Sigmoid colon (tissue), 3 donors: ENCODE measurements around the gene COL5A2.

Experiments
- POLR2A ChIP-seq, 2 donors: fragments of 450-650 bp; IDR thresholded peaks; one replicate each; pipeline ENCODE4 v1.6.1; 2016; ENCODE audit warnings: antibody characterized with exemption in 2 of 2, mild to moderate bottlenecking in 2 of 2, moderate library complexity in 2 of 2
- TF ChIP-seq, protein P1 (sequence below), 4 experiments: fragments of 450-650 bp in 3 of 4; fragments of 200-600 bp in 1 of 4; IDR thresholded peaks; one replicate each; pipeline ENCODE4 v1.5.1; 2016 to 2019; ENCODE audit warnings: antibody characterized with exemption in 4 of 4, mild to moderate bottlenecking in 3 of 4, moderate library complexity in 2 of 4

DNA sequence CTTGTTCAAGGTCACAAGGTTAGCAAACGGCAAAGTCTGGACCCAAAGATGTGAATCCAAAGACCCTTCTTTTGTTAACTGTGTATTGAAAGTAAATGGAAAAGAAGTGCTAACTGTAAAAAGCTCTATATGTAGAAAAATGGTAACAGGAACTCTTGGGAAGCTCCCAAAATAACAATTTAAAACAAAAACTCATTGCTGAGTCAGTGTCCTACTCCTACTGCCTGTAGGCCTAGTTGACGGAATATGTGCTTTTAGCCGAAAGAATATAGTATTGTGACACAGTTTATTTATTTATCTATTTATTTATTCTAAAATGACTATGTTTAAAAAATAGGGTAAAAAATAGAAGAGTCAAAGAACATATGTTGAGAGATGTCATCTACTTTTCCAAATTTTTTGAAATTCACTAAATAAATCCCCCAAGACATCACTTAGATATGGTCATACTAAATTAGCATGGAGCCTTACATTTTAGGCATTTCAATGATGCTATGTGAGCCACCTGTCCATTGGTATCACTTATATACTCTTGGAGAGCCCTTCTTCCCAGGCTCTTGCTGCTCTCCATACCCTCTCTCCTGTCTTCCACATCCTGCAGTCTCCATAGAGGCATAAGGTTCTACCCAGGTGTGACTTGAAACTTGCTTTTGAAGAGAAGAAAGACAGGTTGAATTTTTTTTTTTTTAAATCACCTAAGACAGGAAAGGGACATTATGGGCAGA is 13.7 kb downstream of the COL5A2 start:
- TF ChIP-seq, protein P1, sequence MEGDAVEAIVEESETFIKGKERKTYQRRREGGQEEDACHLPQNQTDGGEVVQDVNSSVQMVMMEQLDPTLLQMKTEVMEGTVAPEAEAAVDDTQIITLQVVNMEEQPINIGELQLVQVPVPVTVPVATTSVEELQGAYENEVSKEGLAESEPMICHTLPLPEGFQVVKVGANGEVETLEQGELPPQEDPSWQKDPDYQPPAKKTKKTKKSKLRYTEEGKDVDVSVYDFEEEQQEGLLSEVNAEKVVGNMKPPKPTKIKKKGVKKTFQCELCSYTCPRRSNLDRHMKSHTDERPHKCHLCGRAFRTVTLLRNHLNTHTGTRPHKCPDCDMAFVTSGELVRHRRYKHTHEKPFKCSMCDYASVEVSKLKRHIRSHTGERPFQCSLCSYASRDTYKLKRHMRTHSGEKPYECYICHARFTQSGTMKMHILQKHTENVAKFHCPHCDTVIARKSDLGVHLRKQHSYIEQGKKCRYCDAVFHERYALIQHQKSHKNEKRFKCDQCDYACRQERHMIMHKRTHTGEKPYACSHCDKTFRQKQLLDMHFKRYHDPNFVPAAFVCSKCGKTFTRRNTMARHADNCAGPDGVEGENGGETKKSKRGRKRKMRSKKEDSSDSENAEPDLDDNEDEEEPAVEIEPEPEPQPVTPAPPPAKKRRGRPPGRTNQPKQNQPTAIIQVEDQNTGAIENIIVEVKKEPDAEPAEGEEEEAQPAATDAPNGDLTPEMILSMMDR (IDR thresholded peaks at IDR 0.05): no peak
- no peak for TF ChIP-seq POLR2A (IDR thresholded peaks at IDR 0.05)
